Activated CD8-positive, alpha-beta memory T cell treated with anti-CD3 and anti-CD28 coated beads, Interleukin-2, amount 50 U/mL, for 1 hour (primary cell): ENCODE data around the gene NELL2.

Experiments
- DNase-seq: peaks from one replicate; pipeline ENCODE4 v3.0.0-alpha.2; 2020; ENCODE audit errors: extremely low read depth

The NELL2 gene

DNA sequence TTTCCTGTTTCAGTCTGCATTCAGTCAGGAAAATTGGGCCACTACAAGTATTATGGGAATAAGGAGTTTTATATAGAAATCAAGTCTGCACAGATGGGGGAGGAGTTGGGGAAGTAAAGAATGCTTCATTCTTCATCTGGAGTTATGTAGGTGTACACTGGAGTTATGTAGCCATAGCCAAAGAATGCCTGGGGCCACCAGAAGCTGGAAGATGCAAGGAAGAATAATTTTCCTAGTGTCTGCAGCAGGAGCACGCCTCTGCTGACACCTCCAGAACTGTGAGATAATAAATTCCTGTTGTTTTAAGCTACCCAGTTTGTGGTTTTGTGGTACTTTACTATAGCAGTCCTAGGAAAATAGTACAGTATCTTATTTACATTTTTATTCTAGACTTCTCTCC lies 333.4 kb downstream of the NELL2 start:
- DNase-seq = no peak

DNA sequence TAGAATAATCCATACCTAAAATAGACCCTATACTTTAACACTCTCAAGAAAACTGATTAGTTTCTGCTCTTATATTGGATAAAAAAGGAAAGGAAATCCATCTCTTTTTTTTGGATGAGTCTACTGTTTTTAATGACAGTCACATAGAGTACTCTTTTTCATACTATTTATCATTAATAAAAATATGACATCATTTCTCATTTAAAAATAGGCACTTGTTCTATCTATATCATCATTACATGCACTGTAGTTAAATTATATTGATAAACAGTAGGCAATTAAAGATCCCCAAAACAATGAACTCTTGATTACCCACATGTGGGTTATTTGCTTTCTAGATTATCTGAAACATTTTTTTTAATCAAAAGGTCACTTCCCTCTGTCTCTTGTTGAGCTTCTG lies 338.8 kb downstream of the NELL2 start:
- DNase-seq = no peak

DNA sequence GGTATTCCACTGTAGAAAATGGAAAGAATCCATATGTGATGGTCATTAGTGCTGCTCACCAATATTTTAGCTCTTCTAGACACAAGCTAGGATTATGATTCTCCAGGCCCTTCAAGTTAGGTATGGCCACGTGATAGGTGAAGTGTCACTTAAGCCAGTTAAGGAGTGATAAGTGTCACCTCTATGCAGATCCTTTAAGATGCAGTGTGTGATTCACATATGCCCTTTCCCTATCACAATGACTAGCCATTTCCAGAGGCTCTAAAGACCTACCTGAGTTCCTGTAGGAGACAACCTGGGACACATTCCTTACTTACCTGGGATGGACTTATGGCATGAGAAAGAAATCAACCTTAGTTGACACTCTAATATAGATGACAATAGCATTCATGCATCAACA lies 343.2 kb downstream of the NELL2 start:
- no peak for DNase-seq

DNA sequence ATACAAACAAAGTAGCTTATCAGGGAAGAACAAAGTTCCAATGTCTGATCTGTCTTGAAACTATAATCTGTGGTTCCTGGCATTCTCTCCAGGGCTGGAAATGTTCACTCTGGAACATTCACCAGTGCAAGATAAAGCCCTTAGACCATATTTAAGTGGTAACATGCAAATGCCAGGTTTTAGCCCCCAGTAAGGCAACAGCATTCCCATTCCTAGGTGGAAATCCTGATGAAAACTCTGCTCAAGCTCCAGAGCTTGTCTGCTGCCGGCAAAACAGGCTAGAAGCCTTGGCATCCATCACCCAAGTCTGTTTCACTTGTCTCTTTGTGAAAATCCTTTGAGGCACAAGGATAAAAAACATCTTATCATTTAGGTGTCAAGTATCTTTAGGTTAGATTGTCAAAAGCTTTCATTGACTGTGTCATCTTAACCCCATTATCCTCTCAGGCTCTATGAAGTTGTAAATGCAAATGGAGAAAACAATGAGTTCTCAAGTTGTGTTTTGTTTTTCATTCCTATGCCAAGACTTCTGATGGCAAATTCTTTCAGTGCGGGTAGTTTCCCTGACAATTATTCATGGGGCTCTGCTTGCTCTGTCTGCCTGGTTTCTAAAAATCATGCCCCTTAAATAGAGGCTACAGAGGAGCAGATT lies 344.7 kb downstream of the NELL2 start:
- DNase-seq = no peak

DNA sequence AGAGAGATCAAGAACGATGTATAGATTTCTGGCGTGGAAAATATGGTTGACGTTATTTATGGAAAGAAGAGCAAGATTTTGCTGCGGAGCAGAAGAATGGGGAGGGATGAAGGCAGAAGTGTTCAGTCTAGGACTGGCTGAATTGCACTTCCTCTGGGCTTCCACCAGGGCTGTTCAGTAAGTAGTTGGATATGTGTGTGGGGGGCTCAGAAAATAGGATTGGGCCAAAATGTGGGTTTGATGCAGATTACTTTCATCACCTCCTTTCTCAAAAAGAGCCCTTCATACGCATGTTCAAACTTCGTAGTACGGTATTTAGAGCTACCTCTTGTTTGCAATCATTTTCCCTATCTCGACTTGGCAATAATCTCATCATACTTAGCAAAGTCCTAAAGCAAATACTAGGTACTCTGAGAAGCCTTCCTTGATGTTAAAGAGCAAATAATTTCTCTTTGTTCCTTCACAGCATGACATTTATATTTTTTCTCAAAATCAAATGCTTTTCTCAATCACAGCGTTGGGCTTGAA lies 349.4 kb downstream of the NELL2 start:
- no peak for DNase-seq

DNA sequence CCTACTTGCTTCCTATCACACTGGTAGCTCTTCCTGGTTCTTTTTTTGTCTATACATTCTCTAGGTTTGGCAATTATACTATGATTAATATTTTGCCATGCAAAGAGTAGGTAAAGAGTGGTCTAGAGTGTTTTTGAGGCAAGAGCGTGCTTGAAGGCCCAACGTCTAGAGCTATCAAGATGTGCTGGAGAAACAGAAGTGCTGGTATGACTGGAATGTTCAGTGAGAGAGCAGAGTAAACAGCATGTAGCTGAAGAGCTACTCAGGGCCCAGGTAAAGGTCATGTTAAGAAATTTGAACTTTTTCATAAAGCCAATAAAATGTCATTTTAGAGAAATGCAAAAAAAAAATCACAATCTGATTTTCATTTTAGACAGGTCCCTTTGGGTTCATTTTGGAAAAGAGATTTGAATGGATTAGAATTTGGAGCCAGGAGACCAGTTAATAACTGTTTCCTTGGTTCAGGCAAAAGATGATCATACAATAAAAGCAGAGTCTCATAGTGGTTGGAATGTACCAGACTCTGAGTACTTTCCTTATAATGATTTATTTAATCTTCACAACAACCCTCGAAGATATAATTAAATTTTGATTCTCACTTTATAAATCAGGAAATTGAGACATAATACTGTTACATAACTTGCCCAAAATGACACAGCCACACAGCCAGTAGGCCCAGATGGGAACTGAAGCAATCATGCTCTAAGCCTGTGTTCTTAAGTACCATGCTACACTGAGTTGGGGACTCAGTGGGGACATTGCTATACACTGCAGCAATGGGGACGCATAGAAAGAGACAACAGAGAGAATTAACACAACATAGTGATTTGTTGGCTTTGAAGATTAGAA lies 350.1 kb downstream of the NELL2 start:
- DNase-seq = no peak

DNA sequence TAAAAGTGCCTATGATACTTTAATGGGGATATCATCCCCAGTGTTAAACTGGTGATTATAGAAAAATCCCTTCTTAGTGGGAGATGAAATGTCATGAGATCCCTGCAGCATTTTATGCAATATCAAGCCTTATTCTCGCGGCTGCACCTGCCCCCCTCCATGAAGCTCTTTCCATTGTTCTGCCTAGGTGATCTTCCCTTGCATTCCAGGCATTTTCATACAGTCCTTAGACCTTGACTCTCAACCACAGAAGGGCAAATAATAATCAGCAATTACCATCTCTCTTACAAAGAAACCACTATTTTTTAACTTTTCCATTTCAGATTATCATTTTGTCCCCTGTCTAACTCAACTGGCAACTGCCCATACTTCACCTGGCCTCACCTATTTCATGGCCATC lies 352.3 kb downstream of the NELL2 start:
- DNase-seq = no peak

DNA sequence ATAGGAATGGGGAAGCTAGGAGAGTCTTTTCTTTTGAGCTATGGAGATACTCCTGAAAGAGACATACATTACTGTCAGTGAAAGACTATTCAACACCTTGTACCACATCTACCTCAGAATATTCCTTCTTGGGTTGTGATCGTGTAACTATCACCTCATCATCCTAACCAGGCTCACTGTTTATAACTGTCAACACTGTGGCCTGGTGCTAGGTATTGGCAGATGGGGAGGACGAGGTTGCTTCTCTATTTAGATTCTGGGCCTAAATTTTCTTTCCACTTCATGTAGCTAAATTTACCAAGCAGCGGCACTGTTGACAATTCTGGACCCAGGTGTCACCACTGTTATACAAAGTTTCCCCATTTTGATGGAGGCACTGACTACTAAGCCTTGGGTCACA lies 354.4 kb downstream of the NELL2 start:
- no peak for DNase-seq

DNA sequence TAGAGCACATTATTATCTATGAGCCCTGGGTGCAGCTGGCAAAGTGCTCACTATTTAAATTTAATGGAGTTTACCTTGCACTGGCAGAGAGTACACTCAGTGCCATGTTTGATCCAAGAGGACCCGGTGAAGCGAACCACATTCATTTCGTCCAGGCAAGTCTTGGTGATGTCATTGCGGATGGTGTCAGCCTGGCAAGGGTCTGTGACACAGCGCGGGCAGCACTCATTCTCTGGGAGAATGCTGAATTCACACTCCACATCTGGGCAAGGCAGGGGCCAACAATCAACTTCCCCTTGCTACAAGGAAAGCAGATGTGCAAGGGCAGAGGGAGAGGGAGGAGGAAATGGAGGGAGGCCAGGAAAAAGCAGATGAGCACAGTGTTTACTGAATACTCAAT lies 356.2 kb downstream of the NELL2 start:
- DNase-seq = no peak

DNA sequence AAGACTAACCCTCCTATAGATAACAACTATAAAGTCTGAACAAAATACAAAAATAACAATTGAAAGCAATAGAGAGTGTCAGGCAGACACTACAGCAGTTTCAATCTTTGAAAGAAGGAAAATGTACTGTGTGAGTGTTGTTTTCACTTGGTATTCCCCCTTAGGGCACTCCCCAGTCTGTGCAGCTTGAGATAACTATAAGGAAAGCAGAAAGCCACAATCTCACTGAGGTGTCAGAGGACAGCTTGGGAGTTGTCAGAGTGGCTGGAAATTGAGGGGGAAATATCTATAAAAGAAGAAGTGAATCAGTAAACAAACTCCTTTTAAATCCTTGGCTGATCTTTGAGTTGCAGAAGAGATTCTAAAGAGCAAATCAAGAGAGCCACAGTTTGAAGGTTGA lies 364.8 kb downstream of the NELL2 start:
- DNase-seq = no peak

DNA sequence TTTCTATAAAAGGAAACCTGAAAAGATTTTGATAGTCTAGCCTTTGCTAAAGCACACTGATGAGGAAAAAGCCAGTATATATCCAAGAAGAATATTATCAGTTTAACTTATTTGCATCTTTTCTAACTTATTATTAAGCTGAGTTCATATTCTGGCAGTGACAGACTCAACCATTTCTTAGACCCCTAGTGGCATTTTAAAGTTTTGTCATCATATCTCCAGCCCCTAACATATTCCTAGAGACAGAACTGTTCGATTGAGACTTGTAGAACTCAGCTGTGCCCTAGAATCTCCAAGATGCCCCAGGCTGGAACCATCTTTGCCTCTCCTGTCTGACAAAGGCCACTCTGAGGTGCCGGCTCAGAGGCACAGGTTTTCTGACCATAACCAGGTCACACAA lies 365.6 kb downstream of the NELL2 start:
- DNase-seq = no peak

DNA sequence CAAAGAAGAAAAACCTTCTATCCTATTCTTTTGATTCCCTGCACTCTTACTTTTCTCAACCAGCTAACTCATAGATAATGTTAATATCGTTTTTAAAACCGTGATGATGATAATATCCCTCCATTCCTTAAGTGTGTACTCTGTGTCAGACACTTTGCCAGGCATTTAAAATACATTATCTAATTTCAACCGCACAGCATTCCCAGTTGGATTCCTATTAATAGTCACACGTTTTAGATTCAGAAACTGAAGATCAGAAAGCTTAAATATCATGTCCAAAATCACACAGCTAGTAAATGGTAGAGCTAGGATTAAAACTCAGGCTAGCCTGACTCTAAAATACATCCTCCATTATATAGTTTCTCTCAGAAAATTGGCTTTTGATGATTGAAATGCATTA lies 366.0 kb downstream of the NELL2 start:
- no peak for DNase-seq

DNA sequence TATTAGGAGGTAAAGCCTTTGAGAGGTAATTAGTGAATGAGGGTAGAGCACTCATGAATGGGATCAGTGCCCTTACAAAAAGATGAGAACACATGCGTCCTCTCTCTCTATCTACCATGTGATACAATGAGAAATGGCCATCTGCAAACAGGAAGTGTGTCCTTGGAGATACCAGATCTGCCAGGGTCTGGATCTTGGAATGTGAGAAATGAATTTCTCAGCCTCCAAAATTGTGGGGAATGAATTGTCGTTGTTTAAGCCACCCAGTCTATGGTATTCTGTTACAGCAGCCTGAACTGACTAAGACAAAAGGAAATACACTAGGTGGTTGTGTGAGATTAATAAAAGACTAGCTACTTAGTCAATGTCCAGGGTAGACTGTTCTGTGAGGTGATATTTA lies 366.6 kb downstream of the NELL2 start:
- no peak for DNase-seq

DNA sequence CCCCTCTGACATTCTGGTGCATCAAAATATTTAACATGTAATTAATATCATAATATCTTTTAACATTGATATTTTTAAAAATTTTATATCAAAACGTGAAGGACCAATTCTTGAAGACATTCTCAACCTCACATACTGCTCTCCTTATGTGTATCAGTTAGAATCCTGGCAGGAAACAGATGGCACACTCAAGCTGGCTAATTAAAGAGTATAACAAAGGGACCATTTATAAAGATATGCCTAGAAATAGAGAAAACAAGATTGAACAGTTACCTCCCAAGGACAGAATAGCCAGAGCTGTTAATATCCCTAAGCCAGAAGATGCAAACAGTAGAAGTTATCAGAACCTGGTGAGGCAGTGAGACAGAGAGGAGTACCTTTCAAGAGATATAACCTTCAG lies 368.7 kb downstream of the NELL2 start:
- no peak for DNase-seq

DNA sequence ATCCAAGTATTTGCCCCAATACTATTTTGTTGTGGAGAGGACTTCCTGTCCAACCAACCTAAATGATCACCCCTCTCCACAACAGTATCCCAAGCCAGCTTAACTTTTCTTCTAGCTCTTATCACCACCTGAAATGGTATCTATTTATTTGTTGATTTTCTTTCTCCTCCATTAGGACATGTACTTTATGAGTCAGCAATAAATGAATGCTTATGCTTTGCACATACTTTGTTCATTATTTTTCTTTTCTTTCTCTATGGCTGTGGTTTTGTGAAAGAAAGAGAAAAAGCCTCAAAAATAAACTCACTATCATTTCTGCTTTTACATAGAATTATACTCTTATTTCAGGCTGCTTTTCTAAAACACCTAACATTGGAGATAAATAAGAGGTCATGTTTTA lies 371.3 kb downstream of the NELL2 start:
- no peak for DNase-seq

DNA sequence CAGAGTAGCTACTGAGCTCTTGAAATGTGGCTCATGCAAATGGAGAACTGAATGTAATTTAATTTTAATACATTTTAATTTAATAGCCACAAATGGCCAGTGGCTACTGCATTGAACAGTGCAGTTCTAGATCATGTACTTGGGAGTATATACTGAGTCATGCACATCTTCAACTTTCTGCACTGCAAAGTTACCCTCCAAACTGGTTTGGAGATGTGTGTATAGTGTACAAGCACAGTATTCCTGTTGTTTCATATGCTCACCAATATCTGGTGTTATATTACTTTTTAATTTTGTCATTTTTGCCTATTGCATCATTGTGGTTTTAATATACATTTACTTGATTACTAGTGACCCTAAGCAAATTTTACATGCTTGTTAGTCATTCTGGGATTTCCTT lies 372.8 kb downstream of the NELL2 start:
- DNase-seq = no peak

DNA sequence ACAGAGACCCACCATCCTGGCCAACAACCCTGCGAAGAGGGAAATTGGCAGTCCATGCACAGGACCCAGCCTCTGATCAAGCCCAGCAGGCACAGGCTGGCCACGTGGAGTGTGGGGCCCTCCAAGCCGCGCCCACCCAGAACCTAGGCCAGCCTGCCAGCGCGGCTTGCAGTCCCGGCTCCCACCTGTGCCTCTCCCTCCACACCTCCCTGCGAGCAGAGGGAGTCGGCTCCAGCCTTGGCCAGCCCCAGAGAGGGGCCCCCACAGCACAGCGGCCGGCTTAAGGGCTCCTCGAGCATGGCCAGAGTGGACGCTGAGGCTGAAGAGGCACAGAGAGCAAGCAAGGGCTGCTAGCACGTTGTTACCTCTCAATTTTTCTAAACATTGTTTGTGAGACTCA lies 373.4 kb downstream of the NELL2 start:
- DNase-seq = no peak

DNA sequence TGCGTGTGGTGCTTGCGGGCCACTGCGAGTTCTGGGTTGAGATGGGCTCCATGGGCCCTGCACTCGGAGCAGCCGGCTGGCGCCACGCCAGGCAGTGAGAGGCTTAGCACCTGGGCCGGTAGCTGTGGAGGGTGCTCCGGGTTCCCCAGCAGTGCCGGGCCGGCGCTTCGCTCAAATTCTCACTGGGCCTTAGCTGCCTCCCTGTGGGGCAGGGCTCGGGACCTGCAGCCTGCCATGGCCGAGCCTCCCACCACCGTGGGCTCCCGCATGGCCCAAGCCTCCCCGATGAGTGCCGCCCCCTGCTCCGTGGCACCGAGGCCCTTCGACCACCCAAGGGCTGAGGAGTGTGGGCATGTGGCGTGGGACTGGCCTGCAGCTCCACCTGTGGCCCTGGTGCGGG lies 375.7 kb downstream of the NELL2 start:
- DNase-seq = no peak

DNA sequence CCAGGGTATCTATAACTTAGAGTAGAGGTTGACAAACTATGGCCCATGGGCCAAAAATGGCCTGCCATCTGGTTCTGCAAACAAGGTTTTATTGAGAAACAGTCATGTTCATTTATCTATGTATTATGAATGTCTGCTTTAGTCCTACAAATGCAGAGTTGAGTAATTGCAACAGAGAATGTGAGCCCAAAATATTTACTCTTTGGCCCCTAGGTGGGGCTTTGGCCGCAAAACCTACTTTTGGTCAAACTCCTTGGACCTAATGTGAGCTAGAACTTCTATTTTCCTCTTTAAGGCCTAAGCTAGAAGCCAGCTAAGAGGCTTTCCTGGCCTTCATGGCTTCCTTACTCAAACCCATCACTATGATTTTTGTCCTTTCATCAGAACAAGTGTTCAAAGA lies 379.1 kb downstream of the NELL2 start:
- DNase-seq = no peak

DNA sequence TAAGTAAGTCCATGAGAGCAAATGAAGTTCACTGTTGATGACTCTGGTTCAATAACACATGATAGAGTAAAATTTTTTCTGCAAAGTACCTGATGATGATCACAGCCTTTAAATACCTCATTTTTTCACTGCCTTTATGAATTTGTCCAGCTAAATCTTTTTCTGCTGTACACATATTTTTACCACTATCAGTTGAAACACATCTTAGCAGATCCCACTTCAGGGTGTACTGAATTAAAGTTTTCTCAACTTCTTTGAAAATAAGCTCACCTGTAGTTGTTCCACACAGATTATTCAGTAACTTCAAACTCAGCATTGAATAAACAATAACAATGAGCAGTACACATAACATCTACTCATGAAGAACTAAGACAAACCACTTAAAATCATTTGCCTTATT lies 385.9 kb downstream of the NELL2 start:
- no peak for DNase-seq

DNA sequence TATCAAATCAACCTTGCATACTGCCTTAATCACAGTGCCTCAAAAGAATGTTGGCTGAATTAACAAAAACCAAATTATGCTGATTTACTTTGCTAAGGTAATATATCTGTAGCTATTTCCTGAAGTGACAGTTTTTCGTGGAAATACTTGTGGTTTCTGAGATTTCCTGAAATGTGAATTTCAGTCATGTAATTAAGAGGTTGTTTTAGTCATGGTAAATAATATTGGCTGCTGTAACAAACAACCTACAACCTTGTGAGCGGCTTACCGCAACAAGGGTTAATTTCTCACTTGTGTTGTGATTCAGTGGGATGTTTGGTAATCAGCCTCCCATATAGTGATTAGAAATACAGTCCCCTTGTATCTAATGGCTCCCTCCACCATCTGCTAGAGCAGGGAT lies 387.9 kb downstream of the NELL2 start:
- DNase-seq = no peak

DNA sequence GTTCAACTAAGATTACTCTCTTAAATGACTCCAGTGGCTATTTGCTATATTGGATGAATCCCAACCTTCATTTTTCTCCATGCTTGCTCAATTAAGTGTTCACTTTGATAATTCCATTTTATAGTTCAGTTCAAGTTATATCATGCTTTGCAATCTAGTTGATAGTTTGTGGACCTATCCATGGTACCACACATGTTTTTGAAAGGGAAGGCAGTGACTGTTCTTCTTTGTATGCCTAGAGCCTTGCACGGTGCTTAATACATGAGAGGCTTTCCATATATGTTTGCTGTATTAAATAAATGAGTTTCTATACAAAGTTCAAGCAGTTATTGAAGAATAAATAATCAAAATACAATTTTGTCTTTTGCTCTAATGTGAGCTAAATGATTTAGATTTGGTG lies 391.3 kb downstream of the NELL2 start:
- no peak for DNase-seq

DNA sequence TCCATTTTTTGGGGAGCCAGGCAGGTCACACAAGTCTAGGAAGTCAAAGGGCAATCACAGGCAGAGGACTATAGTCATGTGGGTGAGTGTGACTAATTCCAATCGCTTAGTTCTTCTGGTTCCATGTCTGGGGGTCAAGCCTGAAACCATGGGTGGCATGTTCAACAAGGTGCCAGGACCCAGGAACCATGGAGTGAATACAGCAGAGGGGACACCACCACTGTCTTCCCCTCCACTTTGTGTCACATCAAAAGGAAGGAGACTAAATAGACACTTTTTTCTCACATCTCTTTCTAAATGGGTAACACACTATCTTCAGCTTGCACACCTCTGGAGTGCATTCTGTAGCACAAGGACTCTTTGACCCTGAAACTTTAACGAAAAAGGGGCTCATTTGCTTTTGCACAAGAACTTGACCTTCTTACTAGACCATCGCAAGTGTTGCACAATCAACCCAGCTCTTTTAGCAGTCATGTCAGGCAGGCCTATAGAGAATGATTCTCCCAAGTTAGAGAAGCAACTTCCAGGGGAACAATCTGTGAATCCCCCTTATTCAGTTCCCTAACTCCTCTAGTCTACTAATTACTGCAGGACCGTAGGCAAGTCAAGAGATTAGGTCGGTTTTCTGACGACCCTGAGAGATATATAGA lies 398.7 kb downstream of the NELL2 start:
- DNase-seq = no peak
